Measurements from ENCODE around the gene ZMYM4. TPM values are rescaled to one million over a fixed set of nuclear protein-coding genes. Genes with fewer than 3 reads are reported as not detected.

The ZMYM4 gene
- total RNA-seq, 4 donors from 2014 or later, result 27.8 to 37.7 (median 28.8) TPM

GRCh38 chr1:35382107-35382506 lies 113.6 kb downstream of the ZMYM4 start:
- WGBS, 2 donors (ENCODE audit: low coverage in 1 of 2), result 81 to 85% methylated on average over 4 of the region's 4 CpGs
- Histone ChIP-seq H3K27me3 (no peaks in the 10 kb centered on the region), H3K36me3 (peaks cover 0 to 37% of the 10 kb centered on the region in 2 donors), H3K4me3 (no peak overlapping the region), H3K27ac (no peak overlapping the region), H3K4me1 (no peaks in the 10 kb centered on the region), H3K9me3 (no peaks in the 10 kb centered on the region)
- no peak for ATAC-seq
- no peak for TF ChIP-seq EP300 (IDR thresholded peaks at IDR 0.05)
- TF ChIP-seq POLR2AphosphoS5 (IDR thresholded peaks at IDR 0.05), result no peak
- no peak for TF ChIP-seq CTCF (IDR thresholded peaks at IDR 0.05)

- no peaks in the 10 kb centered on the region for H3K27me3 ChIP-seq
- no peak overlapping the region for H3K27ac ChIP-seq
- H3K36me3 ChIP-seq, result peaks cover 0 to 64% of the 10 kb centered on the region in 2 donors
- 91 to 98% methylated on average over 6 to 7 of the region's 7 CpGs for WGBS, 2 donors (ENCODE audit: low coverage in 1 of 2)
- no peaks in the 10 kb centered on the region for H3K4me1 ChIP-seq
- no peak overlapping the region for H3K4me3 ChIP-seq
- no peaks in the 10 kb centered on the region for H3K9me3 ChIP-seq
- no peak for TF ChIP-seq POLR2A (IDR thresholded peaks at IDR 0.05)
- no peak for ATAC-seq
Measured at GRCh38 chr1:35386290-35386689, 117.8 kb downstream of the ZMYM4 start.

- H3K4me3 ChIP-seq, result no peak overlapping the region
- no peaks in the 10 kb centered on the region for H3K9me3 ChIP-seq
- peaks cover 0 to 71% of the 10 kb centered on the region in 2 donors for H3K36me3 ChIP-seq
- H3K27ac ChIP-seq, result no peak overlapping the region
- no peaks in the 10 kb centered on the region for H3K27me3 ChIP-seq
- 73 to 86% methylated on average over 5 of the region's 6 CpGs for WGBS, 2 donors (ENCODE audit: low coverage in 1 of 2)
- H3K4me1 ChIP-seq, result no peaks in the 10 kb centered on the region
- no peak for ATAC-seq
- TF ChIP-seq CTCF (IDR thresholded peaks at IDR 0.05) (no peak), POLR2A (IDR thresholded peaks at IDR 0.05) (no peak), EP300 (IDR thresholded peaks at IDR 0.05) (no peak), POLR2AphosphoS5 (IDR thresholded peaks at IDR 0.05) (no peak)
Measured at GRCh38 chr1:35386959-35387358, 118.5 kb downstream of the ZMYM4 start.

- no peaks in the 10 kb centered on the region for H3K27me3 ChIP-seq
- peaks cover 4 to 92% of the 10 kb centered on the region in 2 donors for H3K36me3 ChIP-seq
- WGBS, 2 donors (ENCODE audit: low coverage in 1 of 2), result 81 to 83% methylated on average over 9 of the region's 10 CpGs
- TF ChIP-seq CTCF (IDR thresholded peaks at IDR 0.05), result no peak
- TF ChIP-seq POLR2A (IDR thresholded peaks at IDR 0.05), result no peak
- no peak for TF ChIP-seq EP300 (IDR thresholded peaks at IDR 0.05)
- TF ChIP-seq POLR2AphosphoS5 (IDR thresholded peaks at IDR 0.05), result no peak
- H3K4me3 ChIP-seq, result no peak overlapping the region
- H3K27ac ChIP-seq, result no peak overlapping the region
- H3K9me3 ChIP-seq, result no peaks in the 10 kb centered on the region
- H3K4me1 ChIP-seq, result no peaks in the 10 kb centered on the region
- no peak for ATAC-seq
Measured at GRCh38 chr1:35390600-35391494, 122.3 kb downstream of the ZMYM4 start.

GRCh38 chr1:35394386-35394785 lies 125.9 kb downstream of the ZMYM4 start:
- 100% methylated on average over 1 of the region's 2 CpGs; no CpG with 5 or more reads in 1 of the 2 donors for WGBS, 2 donors (ENCODE audit: low coverage in 1 of 2)
- Histone ChIP-seq H3K27ac (no peak overlapping the region), H3K4me3 (no peak overlapping the region), H3K4me1 (no peaks in the 10 kb centered on the region), H3K36me3 (peaks cover 8 to 97% of the 10 kb centered on the region in 2 donors), H3K9me3 (no peaks in the 10 kb centered on the region), H3K27me3 (no peaks in the 10 kb centered on the region)
- TF ChIP-seq POLR2AphosphoS5 (IDR thresholded peaks at IDR 0.05), result no peak
- TF ChIP-seq EP300 (IDR thresholded peaks at IDR 0.05), result no peak
- no peak for TF ChIP-seq CTCF (IDR thresholded peaks at IDR 0.05)
- no peak for TF ChIP-seq POLR2A (IDR thresholded peaks at IDR 0.05)
- no peak for ATAC-seq
